ENCODE data around the gene CCDC172. TPM values are rescaled to one million over a fixed set of nuclear protein-coding genes. Genes with fewer than 3 reads are reported as not detected.

Gene CCDC172
- polyA plus RNA-seq, 3 donors: not detected

- Histone ChIP-seq H3K27ac (ENCODE audit: low read depth in 1 of 2, low read length in 2 of 2) (no peak overlapping the region), H4K20me1 (ENCODE audit: insufficient read depth, low read length) (no peaks in the 10 kb centered on the region), H3K4me2 (replicated peaks; ENCODE audit: extremely low read depth, low read length, poor library complexity, severe bottlenecking) (no peak overlapping the region), H3K9ac (ENCODE audit: insufficient read depth, low read length, poor library complexity, severe bottlenecking) (no peak overlapping the region), H3K79me2 (ENCODE audit: insufficient read depth, low read length) (no peaks in the 10 kb centered on the region), H3K27me3 (ENCODE audit: control insufficient read depth in 2 of 2, insufficient read depth in 2 of 2, low read length in 2 of 2) (no peaks in the 10 kb centered on the region), H3K4me3 (replicated peaks in 1 of 3; ENCODE audit: low read depth in 2 of 3, low read length in 3 of 3) (no peak overlapping the region), H3K4me1 (ENCODE audit: control insufficient read depth in 1 of 2, insufficient read depth in 2 of 2, low read length in 2 of 2) (no peaks in the 10 kb centered on the region), H3K9me3 (replicated peaks in 1 of 2; ENCODE audit: control insufficient read depth in 1 of 2, insufficient read depth in 1 of 2, low read length in 2 of 2) (no peaks in the 10 kb centered on the region), H3K36me3 (replicated peaks in 1 of 2; ENCODE audit: control insufficient read depth in 1 of 2, insufficient read depth in 2 of 2, low read length in 2 of 2) (no peaks in the 10 kb centered on the region), H2AFZ (ENCODE audit: insufficient read depth, low read depth, low read length, poor library complexity, severe bottlenecking) (no peak overlapping the region)
- H3K27me3 Mint-ChIP-seq (ENCODE audit: low read depth in 3 of 3): peaks cover 3 to 6% (median 6%) of the 10 kb centered on the region in 3 donors
- intact Hi-C loops (cut with micrococcal nuclease): no loop called here
- no peaks in the 10 kb centered on the region for H3K9me3 Mint-ChIP-seq
- no peak overlapping the region for H3K27ac Mint-ChIP-seq
- no peaks in the 10 kb centered on the region for H3K36me3 Mint-ChIP-seq
- TF ChIP-seq, protein P1, sequence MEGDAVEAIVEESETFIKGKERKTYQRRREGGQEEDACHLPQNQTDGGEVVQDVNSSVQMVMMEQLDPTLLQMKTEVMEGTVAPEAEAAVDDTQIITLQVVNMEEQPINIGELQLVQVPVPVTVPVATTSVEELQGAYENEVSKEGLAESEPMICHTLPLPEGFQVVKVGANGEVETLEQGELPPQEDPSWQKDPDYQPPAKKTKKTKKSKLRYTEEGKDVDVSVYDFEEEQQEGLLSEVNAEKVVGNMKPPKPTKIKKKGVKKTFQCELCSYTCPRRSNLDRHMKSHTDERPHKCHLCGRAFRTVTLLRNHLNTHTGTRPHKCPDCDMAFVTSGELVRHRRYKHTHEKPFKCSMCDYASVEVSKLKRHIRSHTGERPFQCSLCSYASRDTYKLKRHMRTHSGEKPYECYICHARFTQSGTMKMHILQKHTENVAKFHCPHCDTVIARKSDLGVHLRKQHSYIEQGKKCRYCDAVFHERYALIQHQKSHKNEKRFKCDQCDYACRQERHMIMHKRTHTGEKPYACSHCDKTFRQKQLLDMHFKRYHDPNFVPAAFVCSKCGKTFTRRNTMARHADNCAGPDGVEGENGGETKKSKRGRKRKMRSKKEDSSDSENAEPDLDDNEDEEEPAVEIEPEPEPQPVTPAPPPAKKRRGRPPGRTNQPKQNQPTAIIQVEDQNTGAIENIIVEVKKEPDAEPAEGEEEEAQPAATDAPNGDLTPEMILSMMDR (IDR thresholded peaks at IDR 0.05): no peak
- H3K4me3 Mint-ChIP-seq: no peak overlapping the region
- no peak for DNase-seq
- WGBS (ENCODE audit: insufficient coverage): 74% methylated on average over 7 of the region's 7 CpGs
- no peaks in the 10 kb centered on the region for H3K4me1 Mint-ChIP-seq
Measured at GRCh38 chr10:116296291-116296721, 27.9 kb upstream of the CCDC172 start.

- no peaks in the 10 kb centered on the region for H3K9me3 ChIP-seq (replicated peaks in 1 of 2; ENCODE audit: control insufficient read depth in 1 of 2, insufficient read depth in 1 of 2, low read length in 2 of 2)
- H2AFZ ChIP-seq (ENCODE audit: insufficient read depth, low read depth, low read length, poor library complexity, severe bottlenecking): no peak overlapping the region
- no CpG with 5 or more reads among the region's 3 CpGs for WGBS (ENCODE audit: insufficient coverage)
- H3K36me3 ChIP-seq (replicated peaks in 1 of 2; ENCODE audit: control insufficient read depth in 1 of 2, insufficient read depth in 2 of 2, low read length in 2 of 2): no peaks in the 10 kb centered on the region
- Mint-ChIP-seq H3K36me3 (no peaks in the 10 kb centered on the region), H3K9me3 (peaks cover 0 to under 1% (median 0%) of the 10 kb centered on the region in 7 donors), H3K27me3 (ENCODE audit: low read depth in 3 of 3) (peaks cover 1 to 3% (median 1%) of the 10 kb centered on the region in 3 donors), H3K4me3 (no peak overlapping the region), H3K4me1 (no peaks in the 10 kb centered on the region), H3K27ac (no peak overlapping the region)
- no peaks in the 10 kb centered on the region for H4K20me1 ChIP-seq (ENCODE audit: insufficient read depth, low read length)
- TF ChIP-seq, protein P1 (IDR thresholded peaks at IDR 0.05): no peak
- no peaks in the 10 kb centered on the region for H3K27me3 ChIP-seq (ENCODE audit: control insufficient read depth in 2 of 2, insufficient read depth in 2 of 2, low read length in 2 of 2)
- no peak for DNase-seq
- no peak overlapping the region for H3K27ac ChIP-seq (ENCODE audit: low read depth in 1 of 2, low read length in 2 of 2)
- H3K4me3 ChIP-seq (replicated peaks in 1 of 3; ENCODE audit: low read depth in 2 of 3, low read length in 3 of 3): no peak overlapping the region
- intact Hi-C loops (cut with micrococcal nuclease): no loop called here
- no peak overlapping the region for H3K4me2 ChIP-seq (replicated peaks; ENCODE audit: extremely low read depth, low read length, poor library complexity, severe bottlenecking)
- no peaks in the 10 kb centered on the region for H3K79me2 ChIP-seq (ENCODE audit: insufficient read depth, low read length)
- H3K4me1 ChIP-seq (ENCODE audit: control insufficient read depth in 1 of 2, insufficient read depth in 2 of 2, low read length in 2 of 2): no peaks in the 10 kb centered on the region
- no peak overlapping the region for H3K9ac ChIP-seq (ENCODE audit: insufficient read depth, low read length, poor library complexity, severe bottlenecking)
Measured at GRCh38 chr10:116298586-116298985, 25.7 kb upstream of the CCDC172 start.

Measured in CD14-positive monocyte (primary cell).